ENCODE data around the gene DNAH11.
"Not testable (repeated sequence)": the region's sequence is repeated elsewhere in the genome, so short reads cannot be mapped to it uniquely, and the experiment has no call there.

The DNAH11 gene

GRCh38 chr7:21898265-21898930 is 355.6 kb downstream of the DNAH11 start:
- no peak for DNase-seq

GRCh38 chr7:21902240-21902639 is 359.4 kb downstream of the DNAH11 start:
- DNase-seq = no peak

DNA sequence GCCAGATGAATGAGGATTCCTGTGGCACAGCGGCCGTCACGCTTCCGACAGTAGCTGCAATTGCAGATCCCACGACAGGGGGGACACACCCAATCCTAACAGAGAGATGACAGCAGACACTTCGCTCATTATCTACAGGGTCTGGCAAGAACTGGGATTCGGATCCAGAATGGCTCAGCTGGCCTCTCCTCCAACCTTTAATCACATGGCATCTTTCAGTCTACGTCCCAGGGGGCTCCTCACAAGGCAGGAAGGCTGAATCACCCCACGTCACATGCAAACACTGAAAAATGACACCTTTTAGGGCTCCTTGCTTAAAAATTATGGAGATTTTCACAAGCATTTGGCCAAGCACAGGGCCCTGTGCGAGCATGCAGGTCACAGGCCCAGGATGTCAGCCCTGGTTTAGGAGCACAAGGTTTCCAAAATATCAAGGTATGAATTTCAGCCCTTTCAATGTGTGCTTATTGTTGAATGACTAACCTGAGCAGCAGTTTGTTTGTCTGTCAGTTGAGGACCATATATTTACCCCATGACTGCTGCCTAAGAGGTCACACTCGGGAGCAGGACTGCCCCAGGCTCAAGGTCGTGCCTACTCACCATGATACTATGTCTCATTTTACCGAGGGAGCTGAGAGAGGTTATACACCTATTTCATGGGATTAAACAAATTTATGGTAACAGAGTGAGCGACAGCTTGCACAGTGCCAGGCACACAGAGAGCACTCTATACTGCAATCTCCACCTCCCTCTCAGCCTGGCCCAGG is 360.4 kb downstream of the DNAH11 start:
- DNase-seq = no peak

DNA sequence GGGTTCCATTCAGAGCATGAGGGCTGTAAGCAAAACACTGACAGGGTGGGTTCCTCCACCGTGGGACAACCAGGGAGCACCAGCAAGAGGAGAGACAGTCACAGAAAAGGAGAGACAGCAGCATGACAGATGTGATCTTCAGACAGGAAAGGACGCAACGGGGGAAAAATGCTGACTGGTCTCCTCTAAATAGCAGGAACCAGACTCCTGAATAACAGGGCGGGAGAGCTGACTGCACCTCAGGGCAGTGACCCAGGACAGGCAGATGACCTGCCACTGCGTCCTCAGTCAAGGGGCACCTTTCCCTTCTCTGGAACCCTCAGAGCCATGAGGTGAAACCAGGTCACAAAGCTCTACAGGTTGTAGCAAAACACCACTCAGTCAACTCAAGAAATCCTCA is 365.9 kb downstream of the DNAH11 start:
- DNase-seq = no peak

GRCh38 chr7:21910253-21910652 is 367.4 kb downstream of the DNAH11 start:
- no peak for DNase-seq

- DNase-seq = no peak
Observed at GRCh38 chr7:21911341-21911875, 368.6 kb downstream of the DNAH11 start.

DNA sequence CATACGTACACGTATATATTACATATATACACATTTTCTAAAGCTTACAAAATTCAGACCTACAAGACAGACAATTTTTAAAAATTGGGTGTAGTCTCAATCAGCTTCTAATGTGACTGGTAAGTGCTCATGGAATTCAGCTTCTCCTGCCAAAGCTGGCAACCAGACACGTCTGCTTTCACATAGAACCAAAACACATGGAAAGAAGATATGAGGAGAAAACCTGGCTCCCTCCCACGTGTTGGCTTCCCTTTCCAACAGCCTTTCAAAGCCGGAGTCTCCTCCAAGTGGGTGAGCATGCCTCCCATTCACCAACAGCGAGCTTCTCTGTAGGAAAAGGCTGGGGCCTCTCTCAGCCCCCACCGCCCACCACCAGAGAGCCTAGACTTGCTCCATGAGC is 369.5 kb downstream of the DNAH11 start:
- no peak for DNase-seq

DNA sequence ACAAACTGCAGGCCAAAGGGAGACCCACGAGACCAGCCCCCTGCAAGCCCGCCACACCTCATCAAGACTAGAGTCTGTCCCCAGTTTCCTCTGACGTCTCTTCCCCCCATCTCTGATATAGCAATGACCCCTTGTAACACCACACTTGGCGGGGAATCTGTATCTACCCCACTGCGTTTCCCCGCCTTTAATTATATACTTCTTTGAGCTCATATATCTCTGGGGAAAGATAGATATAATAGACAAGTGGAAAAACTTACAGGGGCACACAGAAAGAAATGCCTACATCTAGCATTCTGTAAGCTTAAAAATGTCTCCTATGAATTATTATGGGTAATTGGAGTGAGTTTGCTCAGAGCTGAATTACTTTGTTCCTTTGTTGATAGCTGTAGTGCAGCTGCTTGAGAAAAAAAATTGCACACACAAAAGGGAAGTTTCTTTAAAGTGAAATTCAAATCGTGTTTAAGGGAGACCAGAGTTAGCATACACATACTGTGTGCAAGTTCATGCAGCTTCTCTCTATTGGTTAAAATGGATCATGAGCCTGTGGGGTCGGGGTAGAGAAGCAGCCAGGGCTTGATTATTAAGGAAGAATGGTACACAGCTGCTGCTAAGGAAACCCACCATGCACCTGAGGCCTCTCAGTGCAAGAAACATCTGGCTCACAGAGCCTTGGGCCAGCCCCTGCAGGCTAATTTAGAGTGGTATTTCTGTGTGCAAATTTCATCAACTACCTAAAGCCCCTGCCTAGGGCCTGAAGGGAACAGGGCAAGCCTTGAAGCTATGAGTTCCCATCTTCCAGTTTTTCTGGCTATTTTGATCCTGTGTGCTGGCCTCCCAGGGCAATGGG is 370.3 kb downstream of the DNAH11 start:
- DNase-seq = peak; percentile 73

DNA sequence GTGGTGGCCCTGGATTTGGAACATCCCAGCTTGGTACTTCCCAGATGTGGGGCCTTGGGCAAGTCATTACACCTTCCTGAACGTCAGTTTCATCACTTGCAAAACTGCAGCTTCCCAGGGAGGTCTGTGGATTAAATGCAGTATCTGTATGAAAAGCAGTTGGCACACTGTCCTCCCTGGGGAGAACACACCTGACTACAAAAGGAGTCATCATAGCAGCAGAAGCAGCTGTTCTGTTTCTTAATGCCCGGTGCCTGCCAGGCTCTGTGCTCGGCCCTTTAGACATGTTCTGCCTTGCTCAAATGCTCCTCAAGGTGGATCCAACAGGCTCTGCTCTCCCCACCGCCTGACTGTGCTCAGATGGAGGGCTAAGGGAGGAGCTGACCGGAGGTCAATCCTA is 371.8 kb downstream of the DNAH11 start:
- DNase-seq = no peak

DNA sequence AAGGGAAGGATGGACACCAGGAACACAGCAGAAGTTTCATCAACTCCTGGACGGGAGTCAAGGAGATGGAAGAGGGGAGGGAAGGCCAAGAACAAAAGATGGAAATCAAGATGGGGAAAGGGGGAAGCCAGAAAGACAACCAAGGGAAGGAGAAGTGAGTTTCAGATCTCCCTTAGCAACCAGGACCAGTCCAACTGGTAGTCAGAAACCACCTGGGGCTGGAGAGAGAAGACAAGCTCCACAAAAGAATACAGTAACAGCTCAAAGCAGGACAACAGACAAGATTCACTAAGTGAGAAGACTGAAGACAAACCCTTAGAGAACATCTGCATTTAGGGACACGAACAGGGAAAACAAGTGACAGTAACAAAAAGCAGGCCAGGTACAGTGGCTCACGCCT is 372.3 kb downstream of the DNAH11 start:
- DNase-seq = no peak

DNA sequence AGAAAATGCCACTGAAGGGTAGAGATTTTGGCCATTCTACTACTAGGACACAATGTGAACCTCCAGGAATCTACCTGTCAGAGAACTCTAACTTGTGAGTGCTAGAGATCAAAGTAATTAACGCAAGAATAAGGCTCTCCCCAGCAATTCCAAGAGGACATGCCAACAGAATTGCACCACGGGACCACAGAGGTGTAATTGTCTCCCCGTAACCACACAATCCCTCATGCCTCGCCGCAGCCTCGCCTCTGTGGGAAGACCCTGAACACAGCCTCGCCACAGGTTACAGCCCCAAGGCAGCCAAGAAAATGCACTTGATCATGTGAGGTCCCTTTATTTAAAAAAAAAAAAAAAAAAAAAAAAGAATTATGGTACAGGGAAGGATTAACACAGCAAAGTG is 373.3 kb downstream of the DNAH11 start:
- no peak for DNase-seq

DNA sequence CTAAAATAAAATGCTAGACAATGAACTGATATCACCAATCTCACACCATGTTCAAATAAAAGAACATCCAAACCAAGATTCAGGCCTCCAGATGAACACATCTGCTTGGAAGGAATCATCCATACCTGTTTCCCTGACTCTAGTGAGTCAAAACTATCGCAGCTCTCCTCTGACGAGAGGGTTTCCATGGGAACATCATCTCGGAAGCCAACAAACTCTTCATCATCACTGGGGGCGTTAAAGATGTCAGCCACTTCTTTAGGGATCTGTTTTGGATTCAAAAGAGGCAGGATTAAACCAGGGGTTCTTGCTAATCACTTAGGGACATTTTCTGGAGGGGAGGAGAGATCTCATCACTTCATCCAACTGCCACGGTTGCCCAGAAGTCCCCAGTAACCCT is 373.8 kb downstream of the DNAH11 start:
- DNase-seq = no peak

GRCh38 chr7:21918216-21918615 is 375.4 kb downstream of the DNAH11 start:
- DNase-seq = no peak

DNA sequence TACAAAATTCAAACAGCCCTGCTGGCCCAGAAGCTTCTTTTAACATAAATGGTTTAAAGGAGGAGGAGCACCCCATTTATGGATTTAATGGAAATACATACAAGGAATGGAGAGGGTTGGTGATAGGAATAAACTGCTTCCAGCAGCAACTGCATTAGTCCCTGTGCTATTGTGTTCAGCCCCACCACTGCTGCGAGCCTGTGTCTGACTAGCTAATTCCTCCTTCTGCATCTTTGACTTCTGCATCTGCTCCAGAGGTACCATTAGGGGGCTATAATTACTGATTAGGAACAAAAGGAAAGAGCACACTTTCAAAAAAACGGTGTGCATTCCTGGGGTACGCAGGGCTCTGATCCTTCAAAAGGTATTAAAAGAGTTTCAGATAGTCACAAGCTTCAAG is 378.1 kb downstream of the DNAH11 start:
- DNase-seq = peak; percentile 39

GRCh38 chr7:21922605-21923004 is 379.8 kb downstream of the DNAH11 start:
- DNase-seq = no peak

DNA sequence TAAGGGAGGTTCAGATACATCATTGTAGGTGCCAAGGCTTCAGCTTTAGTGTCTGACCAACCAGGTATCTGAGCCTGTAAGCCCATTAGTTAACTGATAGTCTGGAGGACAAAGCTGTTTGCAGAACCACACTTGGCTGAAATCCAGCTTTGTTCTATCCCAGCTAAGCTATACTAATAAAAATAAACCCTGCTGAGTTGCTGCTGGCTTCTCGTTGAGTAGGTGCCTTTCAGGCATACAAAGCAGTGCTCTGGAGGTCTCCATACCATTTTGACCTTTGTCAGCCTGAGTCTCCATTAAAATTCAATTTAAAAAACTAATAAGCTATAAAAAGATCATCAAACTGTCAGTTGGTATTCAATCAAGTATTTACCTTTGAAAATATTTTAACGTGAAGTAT is 380.8 kb downstream of the DNAH11 start:
- peak; percentile 79 for DNase-seq

DNA sequence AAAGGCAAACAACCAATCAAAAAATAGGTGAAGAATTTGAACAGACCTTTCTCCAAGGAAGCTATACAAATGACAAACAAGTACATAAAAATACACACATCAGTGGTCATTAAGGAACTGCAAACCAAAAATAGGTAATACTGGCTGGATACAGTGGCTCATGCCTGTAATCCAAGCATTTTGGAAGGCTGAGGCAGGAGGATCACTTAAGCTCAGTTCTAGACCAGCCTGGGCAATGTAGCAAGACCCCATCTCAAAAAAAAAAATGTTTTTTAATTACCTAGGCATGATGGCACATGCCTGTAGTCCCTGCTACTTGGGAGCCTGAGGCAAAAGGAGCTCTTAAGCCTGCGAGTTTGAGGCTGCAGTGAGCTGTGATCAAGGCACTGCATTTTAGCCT is 383.6 kb downstream of the DNAH11 start:
- DNase-seq = no peak

DNA sequence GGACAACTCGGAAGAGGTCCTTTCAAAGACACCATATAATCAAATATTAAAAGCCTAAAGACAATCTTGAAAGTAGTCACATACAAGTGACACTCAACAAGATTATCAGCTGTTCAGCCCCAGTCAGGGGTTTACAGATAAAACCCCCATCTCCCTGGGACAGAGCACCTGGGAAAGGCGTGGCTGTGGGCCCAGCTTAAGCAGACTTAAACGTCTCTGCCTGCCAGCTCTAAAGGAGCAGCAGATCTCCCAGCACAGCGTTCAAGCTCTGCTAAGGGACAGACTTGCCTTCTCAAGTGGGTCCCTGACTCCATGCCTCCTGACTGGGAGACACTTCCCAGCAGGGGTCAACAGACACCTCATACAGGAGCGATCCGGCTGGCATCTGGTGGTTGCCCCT is 384.9 kb downstream of the DNAH11 start:
- DNase-seq = no peak

DNA sequence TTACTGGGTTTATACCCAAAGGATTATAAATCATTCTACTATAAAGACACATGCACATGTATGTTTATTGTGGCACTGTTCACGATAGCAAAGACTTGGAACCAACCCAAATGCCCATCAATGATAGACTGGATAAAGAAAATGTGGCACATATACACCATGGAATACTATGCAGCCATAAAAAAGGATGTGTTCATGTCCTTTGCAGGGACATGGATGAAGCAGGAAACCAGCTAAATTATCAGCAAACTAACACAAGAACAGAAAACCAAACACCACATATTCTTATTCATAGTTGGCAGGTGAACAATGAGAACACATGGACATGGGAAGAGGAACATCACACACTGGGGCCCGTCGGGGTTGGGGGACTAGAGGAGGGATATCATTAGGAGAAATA is 390.5 kb downstream of the DNAH11 start:
- not testable (repeated sequence) for DNase-seq

GRCh38 chr7:21934808-21935207 is 392.0 kb downstream of the DNAH11 start:
- DNase-seq = no peak

GRCh38 chr7:21938463-21938862 is 395.6 kb downstream of the DNAH11 start:
- no peak for DNase-seq

DNA sequence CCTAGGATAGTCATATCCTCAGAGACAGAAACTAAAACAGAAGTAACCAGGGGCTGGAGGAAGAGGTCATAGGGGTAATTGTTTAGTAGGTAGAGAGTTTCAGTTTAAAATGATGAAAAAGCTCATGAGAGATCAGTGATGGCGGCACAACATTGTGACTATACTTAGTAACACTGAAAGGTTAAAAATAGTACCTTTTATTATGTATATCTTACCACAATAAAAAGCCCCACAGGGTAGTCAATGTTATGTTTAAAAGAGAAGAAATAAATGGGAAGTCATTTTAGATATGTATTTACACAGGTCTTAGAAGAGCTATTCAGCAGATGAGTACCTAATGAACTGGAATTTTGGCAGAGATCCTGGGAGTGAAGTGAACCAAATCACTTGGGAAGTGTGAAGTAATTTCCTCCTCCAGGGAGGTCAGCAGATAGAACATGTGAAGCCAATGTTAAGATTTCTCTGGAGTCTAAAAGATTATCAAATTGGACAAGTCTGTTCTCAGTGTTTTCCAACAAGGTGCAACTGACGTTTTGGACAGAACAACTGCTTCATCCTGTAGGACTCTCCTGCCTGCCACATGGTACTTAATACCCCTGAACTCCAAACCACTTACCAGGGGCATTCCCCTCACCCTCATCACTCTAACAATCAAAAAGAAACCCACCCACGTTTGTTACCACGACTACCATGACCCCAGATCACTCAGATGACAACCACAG is 396.5 kb downstream of the DNAH11 start:
- DNase-seq = no peak

- DNase-seq = no peak
Observed at GRCh38 chr7:21939858-21940372, 397.1 kb downstream of the DNAH11 start.

Data from NCI-H2227 treated with DMSO at 0.1 percent for 48 hours (cell line).